HCT116 (cell line): ENCODE data around the gene MRPL39. TPM values are rescaled to one million over a fixed set of nuclear protein-coding genes. Genes with fewer than 3 reads are reported as not detected.

Experiments
- ATAC-seq: fragments of 200-7000 bp; cut with Tn5 transposase; 2 replicates; pipeline ENCODE4 v1.9.1; 2020; ENCODE audit warnings: mild to moderate bottlenecking, moderate library complexity
- BruUV-seq: library from RNA; stranded (reverse); fragments of 400-500 nt; replicated peaks from 2 replicates; lab custom pipeline; 2021; lab: Mats Ljungman, UMichigan
- CTCF ChIA-PET: fragments of 300-600 bp; sonication (Branson Sonifier 250); formaldehyde crosslinking; loops from one replicate; lab custom pipeline; 2021; ENCODE audit warnings: antibody characterized with exemption; lab: Charles Lee
- POLR2A ChIA-PET: fragments of 300-600, 350-600 bp; sonication (Branson Sonifier 250); formaldehyde crosslinking; loops from one replicate; lab custom pipeline; 2021; ENCODE audit warnings: antibody characterized with exemption; lab: Charles Lee
- RAD21 ChIA-PET, 2 experiments: fragments of 300-600 bp; sonication (Branson Sonifier 250); formaldehyde crosslinking; loops; one replicate each; lab custom pipeline; 2023; ENCODE audit warnings: low total read pairs in 2 of 2; ENCODE audit not compliant: uncharacterized antibody in 2 of 2, unreplicated experiment in 2 of 2, low non-redundant PET in 1 of 2; lab: Charles Lee
- DNase-seq: peaks from one replicate; pipeline ENCODE4 v3.0.0-alpha.2; 2010; ENCODE audit warnings: low read depth, low spot score
- H2AFZ ChIP-seq: fragments of 200-600 bp; shearing (Covaris generic), sonication (generic); 2 replicates; pipeline ENCODE4 v1.6.1; 2017; ENCODE audit warnings: low read depth, mixed run types, mixed read lengths, antibody characterized with exemption, low read length; ENCODE audit not compliant: poor library complexity, severe bottlenecking
- H3K27ac ChIP-seq: 2 replicates; pipeline ENCODE4 v1.5.1; 2012; ENCODE audit warnings: low read depth, low read length
- H3K27me3 ChIP-seq: fragments of 200-600 bp; sonication (generic); 2 replicates; pipeline ENCODE4 v1.6.1; 2016; ENCODE audit warnings: mixed run types, low read length, mixed read lengths; ENCODE audit not compliant: insufficient read depth
- H3K36me3 ChIP-seq, 2 experiments: fragments of 200-500 bp in 1 of 2; fragments of 200-600 bp in 1 of 2; sonication (Bioruptor generic) in 1 of 2; sonication (generic) in 1 of 2; 2 replicates each; pipeline versions ENCODE4 v1.5.1 to v1.6.1; 2014 to 2016; ENCODE audit warnings: low read length in 2 of 2, inconsistent platforms in 1 of 2, mixed read lengths in 1 of 2, mixed run types in 1 of 2; ENCODE audit not compliant: insufficient read depth in 2 of 2, control insufficient read depth in 1 of 2
- H3K4me1 ChIP-seq, 2 experiments: fragments of 200-600 bp in 1 of 2; sonication (generic) in 1 of 2; 2 replicates each; pipeline versions ENCODE4 v1.5.1 to v1.6.1; 2012 to 2017; ENCODE audit warnings: low read length in 2 of 2, inconsistent platforms in 1 of 2, mild to moderate bottlenecking in 1 of 2, mixed read lengths in 1 of 2, mixed run types in 1 of 2, moderate library complexity in 1 of 2; ENCODE audit not compliant: insufficient read depth in 2 of 2, control insufficient read depth in 1 of 2
- H3K4me2 ChIP-seq: fragments of 200-600 bp; sonication (generic); 2 replicates; pipeline ENCODE4 v1.6.1; 2017; ENCODE audit warnings: mixed run types, low read length, mixed read lengths
- H3K4me3 ChIP-seq, 2 experiments: fragments of 200-600 bp in 1 of 2; sonication (generic) in 1 of 2; replicated peaks in 1 of 2; 2 replicates each; pipeline ENCODE4 v1.5.1; 2011 to 2016; ENCODE audit warnings: low read length in 2 of 2, control low read depth in 1 of 2, low read depth in 1 of 2, mild to moderate bottlenecking in 1 of 2, mixed read lengths in 1 of 2, mixed run types in 1 of 2
- H3K79me2 ChIP-seq: fragments of 200-600 bp; sonication (generic); 2 replicates; pipeline ENCODE4 v1.6.1; 2017; ENCODE audit warnings: mild to moderate bottlenecking, mixed run types, low read length, moderate library complexity, mixed read lengths; ENCODE audit not compliant: insufficient read depth
- H3K9ac ChIP-seq: fragments of 200-600 bp; sonication (generic); 2 replicates; pipeline ENCODE4 v1.6.1; 2016; ENCODE audit warnings: low read length, mixed read lengths
- H3K9me2 ChIP-seq: fragments of 200-600 bp; sonication (generic), shearing (Covaris generic); 2 replicates; pipeline ENCODE4 v1.6.1; 2017; ENCODE audit warnings: mixed run types, mild to moderate bottlenecking, moderate library complexity; ENCODE audit not compliant: insufficient read depth
- H3K9me3 ChIP-seq, 2 experiments: fragments of 200-500 bp in 1 of 2; fragments of 200-600 bp in 1 of 2; sonication (Bioruptor generic) in 1 of 2; sonication (generic) in 1 of 2; 2 replicates each; pipeline ENCODE4 v1.6.1; 2014 to 2017; ENCODE audit warnings: low read length in 2 of 2, mixed read lengths in 2 of 2, inconsistent platforms in 1 of 2, low read depth in 1 of 2, mild to moderate bottlenecking in 1 of 2, mixed run types in 1 of 2, moderate library complexity in 1 of 2; ENCODE audit not compliant: control insufficient read depth in 1 of 2, insufficient read depth in 1 of 2
- H4K20me1 ChIP-seq: fragments of 200-600 bp; sonication (generic), shearing (Covaris generic); 2 replicates; pipeline ENCODE4 v1.6.1; 2017; ENCODE audit warnings: mixed run types, mild to moderate bottlenecking, moderate library complexity; ENCODE audit not compliant: insufficient read depth
- CBX3 ChIP-seq: IDR thresholded peaks from 2 replicates; pipeline ENCODE4 v1.6.1; 2012; ENCODE audit warnings: low read depth
- CEBPB ChIP-seq: IDR thresholded peaks from 2 replicates; pipeline ENCODE4 v1.6.1; 2012; ENCODE audit warnings: low read depth
- EZH2phosphoT487 ChIP-seq: fragments of 200-600 bp; IDR thresholded peaks from 2 replicates; pipeline ENCODE4 v1.6.1; 2018; ENCODE audit warnings: antibody characterized with exemption, borderline replicate concordance
- FOSL1 ChIP-seq: IDR thresholded peaks from 2 replicates; pipeline ENCODE4 v1.6.1; 2012; ENCODE audit warnings: low read depth
- SIN3A ChIP-seq: IDR thresholded peaks from 2 replicates; pipeline ENCODE4 v1.6.1; 2012; ENCODE audit warnings: low read depth
- intact Hi-C: fragments of 100-400 bp; cut with micrococcal nuclease; formaldehyde crosslinking; loops from 2 replicates; pipeline ENCODE4 v1.10.0; 2022
- total RNA-seq: library from RNA; stranded (reverse); gene quantifications from one replicate; pipeline ENCODE4 v1.2.1, GENCODE V29; 2021; ENCODE audit not compliant: unreplicated experiment
- TF ChIP-seq, protein P1 (sequence below): IDR thresholded peaks from 2 replicates; pipeline ENCODE4 v1.6.1; 2012
- TF ChIP-seq, protein P2 (sequence below): IDR thresholded peaks from 2 replicates; pipeline ENCODE4 v1.6.1; 2012; ENCODE audit warnings: low read depth
- TF ChIP-seq, protein P3 (sequence below): IDR thresholded peaks from 2 replicates; pipeline ENCODE4 v1.6.1; 2011; ENCODE audit warnings: mild to moderate bottlenecking, low read length, moderate library complexity; ENCODE audit not compliant: insufficient replicate concordance; ENCODE audit errors: extremely low read depth

Gene MRPL39
- total RNA-seq, 1 experiment from 2014 or later: 41.1 TPM

DNA sequence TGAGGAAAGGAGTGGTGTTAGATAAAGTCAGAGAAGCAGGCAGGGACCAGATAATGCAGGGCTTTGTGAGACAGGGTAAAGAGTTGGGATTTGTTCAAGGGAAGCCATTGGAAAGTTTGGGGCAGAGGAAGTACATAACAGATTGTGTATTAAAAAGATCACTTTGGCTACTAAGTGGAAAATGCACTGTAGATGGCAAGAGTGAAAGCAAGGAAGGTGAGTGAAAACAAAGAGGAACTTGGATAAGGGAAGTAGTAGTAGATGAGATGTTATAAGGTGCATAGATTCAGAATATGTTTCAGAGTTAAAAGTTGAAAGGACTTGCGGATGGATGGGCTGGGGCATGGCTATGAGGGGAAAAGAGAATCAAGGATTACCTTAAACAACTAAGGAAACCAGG lies 17.4 kb downstream of the MRPL39 start:
- CTCF ChIA-PET: no interaction called here

More for the DNA sequence above, 17.4 kb downstream of the MRPL39 start:
- DNase-seq: no peak
- Histone ChIP-seq H3K9ac (no peak overlapping the region), H4K20me1 (no peaks in the 10 kb centered on the region), H3K9me2 (no peaks in the 10 kb centered on the region), H3K4me2 (no peak overlapping the region), H3K9me3 (no peaks in the 10 kb centered on the region), H3K4me1 (no peaks in the 10 kb centered on the region), H3K27me3 (no peaks in the 10 kb centered on the region), H3K36me3 (peaks cover 20 to 30% of the 10 kb centered on the region in 2 experiments; a peak in 3 of 4 replicates), H2AFZ (no peak overlapping the region), H3K79me2 (no peaks in the 10 kb centered on the region), H3K4me3 (no peak overlapping the region), H3K27ac (no peak overlapping the region)
- ATAC-seq: no peak
- POLR2A ChIA-PET: no interaction called here
- intact Hi-C loops: no loop called here
- RAD21 ChIA-PET: no interaction called here
- no peak for TF ChIP-seq EZH2phosphoT487
- TF ChIP-seq CBX3: no peak
- no peak for TF ChIP-seq SIN3A
- no peak for TF ChIP-seq FOSL1
- TF ChIP-seq, protein P1, sequence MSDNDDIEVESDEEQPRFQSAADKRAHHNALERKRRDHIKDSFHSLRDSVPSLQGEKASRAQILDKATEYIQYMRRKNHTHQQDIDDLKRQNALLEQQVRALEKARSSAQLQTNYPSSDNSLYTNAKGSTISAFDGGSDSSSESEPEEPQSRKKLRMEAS: no peak
- TF ChIP-seq, protein P2, sequence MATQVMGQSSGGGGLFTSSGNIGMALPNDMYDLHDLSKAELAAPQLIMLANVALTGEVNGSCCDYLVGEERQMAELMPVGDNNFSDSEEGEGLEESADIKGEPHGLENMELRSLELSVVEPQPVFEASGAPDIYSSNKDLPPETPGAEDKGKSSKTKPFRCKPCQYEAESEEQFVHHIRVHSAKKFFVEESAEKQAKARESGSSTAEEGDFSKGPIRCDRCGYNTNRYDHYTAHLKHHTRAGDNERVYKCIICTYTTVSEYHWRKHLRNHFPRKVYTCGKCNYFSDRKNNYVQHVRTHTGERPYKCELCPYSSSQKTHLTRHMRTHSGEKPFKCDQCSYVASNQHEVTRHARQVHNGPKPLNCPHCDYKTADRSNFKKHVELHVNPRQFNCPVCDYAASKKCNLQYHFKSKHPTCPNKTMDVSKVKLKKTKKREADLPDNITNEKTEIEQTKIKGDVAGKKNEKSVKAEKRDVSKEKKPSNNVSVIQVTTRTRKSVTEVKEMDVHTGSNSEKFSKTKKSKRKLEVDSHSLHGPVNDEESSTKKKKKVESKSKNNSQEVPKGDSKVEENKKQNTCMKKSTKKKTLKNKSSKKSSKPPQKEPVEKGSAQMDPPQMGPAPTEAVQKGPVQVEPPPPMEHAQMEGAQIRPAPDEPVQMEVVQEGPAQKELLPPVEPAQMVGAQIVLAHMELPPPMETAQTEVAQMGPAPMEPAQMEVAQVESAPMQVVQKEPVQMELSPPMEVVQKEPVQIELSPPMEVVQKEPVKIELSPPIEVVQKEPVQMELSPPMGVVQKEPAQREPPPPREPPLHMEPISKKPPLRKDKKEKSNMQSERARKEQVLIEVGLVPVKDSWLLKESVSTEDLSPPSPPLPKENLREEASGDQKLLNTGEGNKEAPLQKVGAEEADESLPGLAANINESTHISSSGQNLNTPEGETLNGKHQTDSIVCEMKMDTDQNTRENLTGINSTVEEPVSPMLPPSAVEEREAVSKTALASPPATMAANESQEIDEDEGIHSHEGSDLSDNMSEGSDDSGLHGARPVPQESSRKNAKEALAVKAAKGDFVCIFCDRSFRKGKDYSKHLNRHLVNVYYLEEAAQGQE: no peak
- TF ChIP-seq CEBPB: no peak
- TF ChIP-seq, protein P3, sequence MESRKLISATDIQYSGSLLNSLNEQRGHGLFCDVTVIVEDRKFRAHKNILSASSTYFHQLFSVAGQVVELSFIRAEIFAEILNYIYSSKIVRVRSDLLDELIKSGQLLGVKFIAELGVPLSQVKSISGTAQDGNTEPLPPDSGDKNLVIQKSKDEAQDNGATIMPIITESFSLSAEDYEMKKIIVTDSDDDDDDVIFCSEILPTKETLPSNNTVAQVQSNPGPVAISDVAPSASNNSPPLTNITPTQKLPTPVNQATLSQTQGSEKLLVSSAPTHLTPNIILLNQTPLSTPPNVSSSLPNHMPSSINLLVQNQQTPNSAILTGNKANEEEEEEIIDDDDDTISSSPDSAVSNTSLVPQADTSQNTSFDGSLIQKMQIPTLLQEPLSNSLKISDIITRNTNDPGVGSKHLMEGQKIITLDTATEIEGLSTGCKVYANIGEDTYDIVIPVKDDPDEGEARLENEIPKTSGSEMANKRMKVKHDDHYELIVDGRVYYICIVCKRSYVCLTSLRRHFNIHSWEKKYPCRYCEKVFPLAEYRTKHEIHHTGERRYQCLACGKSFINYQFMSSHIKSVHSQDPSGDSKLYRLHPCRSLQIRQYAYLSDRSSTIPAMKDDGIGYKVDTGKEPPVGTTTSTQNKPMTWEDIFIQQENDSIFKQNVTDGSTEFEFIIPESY: no peak
- no TSS peak for BruUV-seq
